IPS DF 4.7 (cell line): ENCODE measurements around the gene PURB.
"Not testable (repeated sequence)": the region's sequence is repeated elsewhere in the genome, so short reads cannot be mapped to it uniquely, and the experiment has no call there.

Experiments used
- DNase-seq: peaks from one replicate; pipeline ENCODE4 v3.0.0-alpha.2; 2013; ENCODE audit warnings: low spot score; ENCODE audit errors: extremely low read depth

Gene PURB

GRCh38 chr7:44891791-44892190, 6.5 kb upstream of the PURB start:
- no peak for DNase-seq

- DNase-seq, result no peak
These were observed 6.0 kb upstream of the PURB start for GRCh38 chr7:44891372-44891771.

- DNase-seq, result no peak
These were observed 3.9 kb upstream of the PURB start for GRCh38 chr7:44889086-44889781.

- no peak for DNase-seq
These were observed 2.0 kb upstream of the PURB start for GRCh38 chr7:44887293-44887692.

GRCh38 chr7:44884621-44885393, 523 bp downstream of the PURB start:
- no peak for DNase-seq

- DNase-seq, result no peak
These were observed 1.2 kb downstream of the PURB start for GRCh38 chr7:44883961-44884620.

GRCh38 chr7:44882899-44883298, 2.4 kb downstream of the PURB start:
- no peak for DNase-seq

GRCh38 chr7:44881610-44882009, 3.7 kb downstream of the PURB start:
- DNase-seq, result no peak

GRCh38 chr7:44881066-44881600, 4.2 kb downstream of the PURB start:
- no peak for DNase-seq

GRCh38 chr7:44880317-44881018, 4.9 kb downstream of the PURB start:
- no peak for DNase-seq

- DNase-seq, result no peak
These were observed 8.9 kb downstream of the PURB start for GRCh38 chr7:44876393-44876792.

- no peak for DNase-seq
These were observed 10.1 kb downstream of the PURB start for GRCh38 chr7:44875241-44875640.

- no peak for DNase-seq
These were observed 12.5 kb downstream of the PURB start for GRCh38 chr7:44872787-44873186.

GRCh38 chr7:44871918-44872317, 13.4 kb downstream of the PURB start:
- not testable (repeated sequence) for DNase-seq

- DNase-seq, result not testable (repeated sequence)
These were observed 14.6 kb downstream of the PURB start for GRCh38 chr7:44870780-44871179.

GRCh38 chr7:44870336-44870735, 15.0 kb downstream of the PURB start:
- DNase-seq, result not testable (repeated sequence)

GRCh38 chr7:44867073-44867995, 18.0 kb downstream of the PURB start:
- no peak for DNase-seq

GRCh38 chr7:44861949-44862348, 23.4 kb downstream of the PURB start:
- not testable (repeated sequence) for DNase-seq

- DNase-seq, result no peak
These were observed 27.2 kb downstream of the PURB start for GRCh38 chr7:44858161-44858560.

- no peak for DNase-seq
These were observed 30.5 kb downstream of the PURB start for GRCh38 chr7:44854644-44855364.
